GM10248 (cell line): ENCODE measurements around the gene FAM184B.

Experiments
- CTCF ChIA-PET: fragments of 300-600 bp; sonication (Branson Sonifier 250); formaldehyde crosslinking; extraction: SDS; loops from one replicate; lab custom pipeline; 2021; ENCODE audit warnings: antibody characterized with exemption; lab: Yijun Ruan, JAX
- POLR2A ChIA-PET: fragments of 350-650 bp; sonication (Branson Sonifier 250); formaldehyde crosslinking; extraction: SDS; loops from one replicate; lab custom pipeline; 2020; ENCODE audit warnings: antibody characterized with exemption; lab: Yijun Ruan, JAX
- DNase-seq: peaks from one replicate; pipeline ENCODE4 v3.0.0; 2012; ENCODE audit errors: extremely low spot score
- TF ChIP-seq, protein P1 (sequence below): IDR thresholded peaks from 2 replicates; pipeline ENCODE4 v1.5.1; 2012; ENCODE audit warnings: mild to moderate bottlenecking, low read depth; ENCODE audit errors: extremely low read depth, missing control alignments, control extremely low read depth

The FAM184B gene

DNA sequence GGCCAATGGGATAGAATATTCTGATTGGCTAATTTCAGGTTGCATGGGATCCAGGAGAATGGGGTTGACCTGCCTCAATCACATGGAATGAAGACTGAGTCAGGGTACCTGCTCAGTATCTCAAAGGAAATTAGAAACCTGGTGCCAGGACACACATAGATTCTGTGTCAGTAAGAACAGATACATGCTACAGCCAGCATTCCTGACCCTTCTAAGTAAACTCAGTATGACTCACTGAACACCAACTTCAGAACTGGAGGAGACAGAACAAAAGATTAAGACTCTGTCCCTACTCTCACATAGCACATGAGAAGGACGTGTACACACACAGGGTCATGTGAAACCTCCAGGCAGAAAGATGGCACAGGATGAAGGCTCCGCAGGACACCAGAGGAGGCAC, 54.5 kb downstream of the FAM184B start:
- TF ChIP-seq, protein P1, sequence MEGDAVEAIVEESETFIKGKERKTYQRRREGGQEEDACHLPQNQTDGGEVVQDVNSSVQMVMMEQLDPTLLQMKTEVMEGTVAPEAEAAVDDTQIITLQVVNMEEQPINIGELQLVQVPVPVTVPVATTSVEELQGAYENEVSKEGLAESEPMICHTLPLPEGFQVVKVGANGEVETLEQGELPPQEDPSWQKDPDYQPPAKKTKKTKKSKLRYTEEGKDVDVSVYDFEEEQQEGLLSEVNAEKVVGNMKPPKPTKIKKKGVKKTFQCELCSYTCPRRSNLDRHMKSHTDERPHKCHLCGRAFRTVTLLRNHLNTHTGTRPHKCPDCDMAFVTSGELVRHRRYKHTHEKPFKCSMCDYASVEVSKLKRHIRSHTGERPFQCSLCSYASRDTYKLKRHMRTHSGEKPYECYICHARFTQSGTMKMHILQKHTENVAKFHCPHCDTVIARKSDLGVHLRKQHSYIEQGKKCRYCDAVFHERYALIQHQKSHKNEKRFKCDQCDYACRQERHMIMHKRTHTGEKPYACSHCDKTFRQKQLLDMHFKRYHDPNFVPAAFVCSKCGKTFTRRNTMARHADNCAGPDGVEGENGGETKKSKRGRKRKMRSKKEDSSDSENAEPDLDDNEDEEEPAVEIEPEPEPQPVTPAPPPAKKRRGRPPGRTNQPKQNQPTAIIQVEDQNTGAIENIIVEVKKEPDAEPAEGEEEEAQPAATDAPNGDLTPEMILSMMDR: no peak
- ChIA-PET CTCF (interaction anchor here (1.2 kb wide), 1 partner anchor 564 kb away, joined by 3 read pairs; no protein-coding TSS in a partner anchor), POLR2A (no interaction called here)
- no peak for DNase-seq

DNA sequence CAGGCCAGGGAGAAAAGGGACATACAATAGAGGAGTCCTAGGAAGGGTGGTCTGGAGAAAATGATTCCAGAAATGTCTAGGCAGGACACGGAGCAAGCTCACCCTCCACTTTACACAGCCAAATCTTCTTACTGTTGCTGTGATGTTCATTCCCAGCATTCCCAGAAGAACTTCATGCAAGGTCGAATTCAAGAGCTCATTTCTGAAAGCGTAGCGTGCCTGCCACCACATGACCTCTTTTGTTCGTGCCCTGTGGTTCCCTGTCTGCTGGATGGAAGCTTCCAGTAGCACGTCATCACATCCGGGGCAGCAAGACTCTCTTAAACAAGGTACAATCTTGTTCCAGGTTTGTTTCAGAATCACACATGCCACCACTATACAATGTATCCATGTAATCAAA, 57.8 kb downstream of the FAM184B start:
- TF ChIP-seq, protein P1: no peak
- ChIA-PET POLR2A (interaction anchor here (0.6 kb wide), 1 partner anchor 143 kb away, joined by 9 read pairs; no protein-coding TSS in a partner anchor), CTCF (no interaction called here)
- no peak for DNase-seq

GRCh38 chr4:17722356-17722700, 59.1 kb downstream of the FAM184B start:
- TF ChIP-seq, protein P1: no peak
- POLR2A ChIA-PET: no interaction called here
- CTCF ChIA-PET: interaction anchor here (1.2 kb wide), 1 partner anchor 9 kb away, joined by 3 read pairs; no protein-coding TSS in a partner anchor
- DNase-seq: no peak

DNA sequence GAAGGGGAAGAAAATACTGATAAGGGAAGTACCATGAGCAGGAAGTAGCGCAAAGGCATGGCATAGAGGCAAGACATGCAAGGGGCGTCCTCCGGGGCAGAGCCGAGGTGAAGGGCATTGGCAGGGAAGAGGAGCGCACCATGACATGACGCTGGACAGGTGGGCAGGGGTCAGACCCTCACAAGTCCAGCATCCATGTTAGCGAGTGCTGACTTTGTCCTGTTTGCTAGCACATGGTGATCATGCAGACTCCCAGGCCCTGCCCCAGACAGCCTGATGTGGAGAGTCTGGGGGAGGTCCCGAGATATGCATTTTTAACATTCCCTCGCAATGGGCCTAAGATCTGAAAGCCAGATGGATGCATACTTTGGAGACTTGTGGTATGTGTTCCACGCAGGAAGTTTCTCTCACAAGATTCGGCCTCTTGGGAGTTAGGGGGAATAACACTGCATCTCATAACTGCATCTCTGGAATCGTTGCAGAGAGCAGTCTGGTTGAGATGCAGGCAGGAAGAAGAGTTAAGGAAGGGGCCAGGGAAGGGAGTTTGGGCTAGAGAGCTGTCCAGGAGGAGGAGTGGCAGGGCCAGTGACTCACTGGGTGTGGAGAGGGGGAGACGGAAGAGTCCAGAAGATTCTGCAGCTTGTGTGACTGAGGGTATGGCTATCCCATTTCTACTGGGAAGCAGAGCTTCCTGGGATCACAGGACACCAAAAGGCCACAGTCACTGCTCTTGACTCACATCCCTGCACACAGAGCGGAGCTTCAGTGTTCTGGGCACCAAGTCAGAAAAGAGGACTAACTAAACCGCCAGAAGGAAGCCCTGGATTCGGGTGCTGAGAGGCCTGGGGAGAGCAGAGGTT, 59.7 kb downstream of the FAM184B start:
- ChIA-PET POLR2A (no interaction called here), CTCF (interaction anchor here (1.2 kb wide), 1 partner anchor 8 kb away, joined by 3 read pairs; no protein-coding TSS in a partner anchor)
- TF ChIP-seq, protein P1: no peak
- DNase-seq: no peak

DNA sequence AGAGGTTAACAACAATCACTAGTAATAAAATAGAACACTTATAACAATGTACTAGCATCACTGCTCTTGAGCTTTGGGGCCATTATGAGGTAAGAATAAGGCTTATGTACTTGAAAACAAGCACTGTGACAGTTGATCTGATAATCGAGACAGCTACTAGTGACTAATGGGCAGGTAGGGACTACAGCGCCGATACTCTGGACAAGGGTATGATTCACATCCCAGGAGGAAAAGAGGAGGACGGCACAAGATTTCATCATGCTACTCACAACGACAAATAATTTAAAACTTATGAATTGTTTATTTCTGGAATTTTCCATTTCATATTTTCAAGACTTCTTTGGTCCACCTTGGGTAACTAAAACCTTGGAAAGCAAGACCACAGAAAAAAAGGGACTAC, 62.3 kb downstream of the FAM184B start:
- no peak for DNase-seq
- CTCF ChIA-PET: no interaction called here
- TF ChIP-seq, protein P1: no peak
- POLR2A ChIA-PET: no interaction called here

- no peak for DNase-seq
- POLR2A ChIA-PET: no interaction called here
- TF ChIP-seq, protein P1: no peak
- CTCF ChIA-PET: no interaction called here
These were observed 63.0 kb downstream of the FAM184B start for GRCh38 chr4:17718471-17718870.
